Ascending aorta (tissue), 2 donors: ENCODE data around the gene PCNX4. TPM values are rescaled to one million over a fixed set of nuclear protein-coding genes. Genes with fewer than 3 reads are reported as not detected.

Experiments
- DNase-seq, 2 donors: peaks; one replicate each; pipeline ENCODE4 v3.0.0-alpha.2; 2019; ENCODE audit warnings: low spot score in 2 of 2
- H3K27ac ChIP-seq, 2 donors: fragments of 200-600 bp; sonication (generic); one replicate each; pipeline ENCODE4 v1.5.1; 2016 to 2017; ENCODE audit warnings: mild to moderate bottlenecking in 1 of 2
- H3K27me3 ChIP-seq: fragments of 200-600 bp; sonication (generic); one replicate; pipeline ENCODE4 v1.5.1; 2017
- H3K36me3 ChIP-seq, 2 donors: fragments of 200-600 bp; sonication (generic); one replicate each; pipeline ENCODE4 v1.5.1; 2016
- H3K4me1 ChIP-seq, 2 donors: fragments of 200-600 bp; sonication (generic); one replicate each; pipeline ENCODE4 v1.5.1; 2016 to 2017; ENCODE audit warnings: mild to moderate bottlenecking in 1 of 2
- H3K4me3 ChIP-seq, 2 donors: fragments of 200-600 bp; sonication (generic); one replicate each; pipeline ENCODE4 v1.5.1; 2016 to 2017; ENCODE audit warnings: mild to moderate bottlenecking in 1 of 2
- H3K9me3 ChIP-seq, 2 donors: fragments of 200-600 bp; sonication (generic); one replicate each; pipeline ENCODE4 v1.5.1; 2016
- CTCF ChIP-seq, 3 experiments: fragments of 200-600 bp in 2 of 3; fragments of 450-650 bp in 1 of 3; sonication (generic) in 2 of 3; IDR thresholded peaks; one replicate each; pipeline ENCODE4 v1.5.1; 2016 to 2019; ENCODE audit warnings: antibody characterized with exemption in 3 of 3, mild to moderate bottlenecking in 1 of 3, moderate library complexity in 1 of 3
- intact Hi-C: fragments of 100-400 bp; cut with DNase I; formaldehyde crosslinking; loops from one replicate; pipeline ENCODE4 v1.15.1; 2023
- total RNA-seq: library from RNA; depleted of rRNA; stranded (reverse); fragments of >200 nt; gene quantifications from one replicate; pipeline ENCODE4 v1.1.0, GENCODE V29; 2016

The PCNX4 gene
- total RNA-seq, 1 donor from 2014 or later = 47.8 TPM

- intact Hi-C loops = no loop called here
- no peaks in the 10 kb centered on the region for H3K4me1 ChIP-seq
- DNase-seq = no peak
- TF ChIP-seq CTCF (IDR thresholded peaks at IDR 0.05) = no peak
- no peak overlapping the region for H3K4me3 ChIP-seq
- H3K36me3 ChIP-seq = no peaks in the 10 kb centered on the region
- H3K27me3 ChIP-seq = no peaks in the 10 kb centered on the region
- H3K27ac ChIP-seq = no peak overlapping the region
- H3K9me3 ChIP-seq = no peaks in the 10 kb centered on the region
These were observed 119.0 kb downstream of the PCNX4 start for GRCh38 chr14:60210703-60211102.

GRCh38 chr14:60211153-60211552 lies 119.4 kb downstream of the PCNX4 start:
- no peak overlapping the region for H3K27ac ChIP-seq
- no peak for TF ChIP-seq CTCF (IDR thresholded peaks at IDR 0.05)
- H3K4me3 ChIP-seq = no peak overlapping the region
- H3K4me1 ChIP-seq = no peaks in the 10 kb centered on the region
- no peaks in the 10 kb centered on the region for H3K9me3 ChIP-seq
- no peaks in the 10 kb centered on the region for H3K27me3 ChIP-seq
- no peak for DNase-seq
- no peaks in the 10 kb centered on the region for H3K36me3 ChIP-seq
- intact Hi-C loops = no loop called here

GRCh38 chr14:60212503-60213371 lies 121.0 kb downstream of the PCNX4 start:
- Histone ChIP-seq H3K27ac (no peak overlapping the region), H3K9me3 (no peaks in the 10 kb centered on the region), H3K27me3 (no peaks in the 10 kb centered on the region), H3K4me1 (peaks cover 0 to 3% of the 10 kb centered on the region in 2 donors), H3K4me3 (no peak overlapping the region), H3K36me3 (no peaks in the 10 kb centered on the region)
- TF ChIP-seq CTCF (IDR thresholded peaks at IDR 0.05) = no peak
- DNase-seq = no peak
- intact Hi-C loops = no loop called here

GRCh38 chr14:60214003-60214402 lies 122.3 kb downstream of the PCNX4 start:
- no peak overlapping the region for H3K4me3 ChIP-seq
- no peak overlapping the region for H3K27ac ChIP-seq
- no peaks in the 10 kb centered on the region for H3K9me3 ChIP-seq
- no peaks in the 10 kb centered on the region for H3K27me3 ChIP-seq
- H3K36me3 ChIP-seq = no peaks in the 10 kb centered on the region
- intact Hi-C loops = no loop called here
- DNase-seq = no peak
- TF ChIP-seq CTCF (IDR thresholded peaks at IDR 0.05) = no peak
- H3K4me1 ChIP-seq = peaks cover 0 to 3% of the 10 kb centered on the region in 2 donors

- intact Hi-C loops = no loop called here
- no peak for DNase-seq
- TF ChIP-seq CTCF (IDR thresholded peaks at IDR 0.05) = no peak
- Histone ChIP-seq H3K4me3 (no peak overlapping the region), H3K9me3 (no peaks in the 10 kb centered on the region), H3K27ac (no peak overlapping the region), H3K4me1 (peaks cover 0 to 3% of the 10 kb centered on the region in 2 donors), H3K27me3 (no peaks in the 10 kb centered on the region), H3K36me3 (no peaks in the 10 kb centered on the region)
These were observed 122.8 kb downstream of the PCNX4 start for GRCh38 chr14:60214415-60215126.
